T-helper 9 cell (primary cell): ENCODE results near the gene FUT3.
A peak's percentile ranks its signal among the peaks of the same experiment; 100 is the strongest.

Experiments
- DNase-seq: peaks from one replicate; pipeline ENCODE4 v3.0.0-alpha.2; 2020

The FUT3 gene

GRCh38 chr19:5822181-5822844, 28.9 kb downstream of the FUT3 start:
- DNase-seq: no peak

- no peak for DNase-seq
Measured at GRCh38 chr19:5821521-5822180, 29.6 kb downstream of the FUT3 start.

- DNase-seq: no peak
Measured at GRCh38 chr19:5820785-5821184, 30.5 kb downstream of the FUT3 start.

- no peak for DNase-seq
Measured at GRCh38 chr19:5818594-5818993, 32.7 kb downstream of the FUT3 start.

DNA sequence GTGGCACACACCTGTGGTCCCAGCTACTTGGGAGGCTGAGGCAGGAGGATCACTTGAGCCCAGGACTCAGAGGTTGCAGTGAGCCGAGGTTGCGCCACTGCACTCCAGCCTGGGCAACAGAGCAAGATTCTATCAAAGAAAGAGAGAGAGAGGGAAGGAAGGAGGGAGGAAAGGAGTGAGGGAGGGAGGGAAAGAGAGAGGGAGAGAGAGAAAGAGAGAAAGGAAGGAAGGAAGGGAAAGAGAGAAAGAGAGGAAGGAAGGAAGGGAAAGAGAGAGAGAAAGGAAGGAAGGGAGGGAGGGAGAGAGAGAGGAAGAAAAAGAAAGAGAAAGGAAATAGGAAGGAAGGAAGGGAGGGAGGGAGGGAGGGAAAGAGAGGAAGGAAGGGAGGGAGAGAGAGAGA, 34.0 kb downstream of the FUT3 start:
- DNase-seq: no peak

- no peak for DNase-seq
Measured at GRCh38 chr19:5814852-5815246, 36.4 kb downstream of the FUT3 start.

GRCh38 chr19:5814123-5814851, 37.0 kb downstream of the FUT3 start:
- DNase-seq: no peak

DNA sequence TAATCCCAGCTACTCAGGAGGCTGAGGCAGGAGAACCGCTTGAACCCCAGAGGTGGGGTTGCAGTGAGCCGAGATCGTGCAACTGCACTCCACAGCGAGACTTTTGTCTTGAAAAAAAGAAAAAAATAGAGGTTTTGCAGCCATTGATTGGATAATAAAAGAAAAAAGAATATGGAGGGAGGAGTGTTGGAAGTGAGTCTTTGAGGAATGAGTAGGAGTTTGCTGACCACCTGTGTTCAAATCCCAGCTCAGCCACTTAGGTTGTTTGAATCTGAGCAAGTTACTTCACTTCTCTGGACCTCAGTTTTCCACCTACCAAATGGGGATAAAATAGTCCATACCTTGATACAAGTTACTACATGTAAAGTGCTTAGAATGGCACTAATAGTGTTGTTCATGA, 40.1 kb downstream of the FUT3 start:
- DNase-seq: no peak

DNA sequence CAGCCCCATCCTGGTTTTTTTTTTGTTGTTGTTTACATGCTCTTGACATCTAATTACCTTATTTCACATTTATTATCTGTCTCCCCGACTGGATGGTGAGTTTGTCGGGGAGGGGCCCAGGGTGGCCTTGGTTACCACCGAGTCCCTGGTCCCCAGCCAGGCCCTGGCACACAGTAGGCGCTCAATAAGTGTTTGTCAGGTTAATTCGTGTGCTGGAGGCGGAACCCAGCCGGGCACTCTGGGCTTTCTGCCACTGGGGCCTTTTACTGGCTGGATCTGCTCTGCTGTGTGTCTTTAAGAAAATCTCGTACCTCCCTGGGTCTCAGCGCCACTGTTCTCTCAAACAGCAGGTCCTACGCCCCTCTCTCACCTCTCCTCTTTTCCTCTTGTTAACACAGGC, 41.8 kb downstream of the FUT3 start:
- DNase-seq: no peak

- DNase-seq: no peak
Measured at GRCh38 chr19:5809053-5809452, 42.2 kb downstream of the FUT3 start.

- no peak for DNase-seq
Measured at GRCh38 chr19:5808120-5808816, 43.0 kb downstream of the FUT3 start.

DNA sequence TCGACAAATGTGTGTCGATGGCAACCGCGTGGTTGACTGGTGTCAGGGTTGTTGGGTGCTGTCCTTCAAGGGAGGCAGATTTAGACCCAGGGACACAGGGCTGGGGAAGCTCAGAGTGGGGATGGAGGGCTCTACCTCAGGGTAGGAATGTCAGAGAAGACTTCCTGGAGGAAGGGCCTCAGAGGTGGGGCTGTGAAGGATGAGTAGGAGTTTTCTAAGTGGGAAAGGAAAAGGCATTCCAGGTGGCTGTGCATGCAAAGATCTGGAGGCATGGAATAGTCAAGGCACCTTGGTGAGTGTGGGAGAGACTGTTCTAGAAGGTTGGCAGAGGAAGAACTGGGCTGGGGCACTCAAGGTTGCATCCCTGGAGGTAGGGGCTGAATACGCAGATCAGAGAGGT, 44.3 kb downstream of the FUT3 start:
- no peak for DNase-seq

GRCh38 chr19:5806133-5806489, 45.1 kb downstream of the FUT3 start:
- DNase-seq: no peak

GRCh38 chr19:5805462-5806132, 45.7 kb downstream of the FUT3 start:
- DNase-seq: peak; percentile 63

DNA sequence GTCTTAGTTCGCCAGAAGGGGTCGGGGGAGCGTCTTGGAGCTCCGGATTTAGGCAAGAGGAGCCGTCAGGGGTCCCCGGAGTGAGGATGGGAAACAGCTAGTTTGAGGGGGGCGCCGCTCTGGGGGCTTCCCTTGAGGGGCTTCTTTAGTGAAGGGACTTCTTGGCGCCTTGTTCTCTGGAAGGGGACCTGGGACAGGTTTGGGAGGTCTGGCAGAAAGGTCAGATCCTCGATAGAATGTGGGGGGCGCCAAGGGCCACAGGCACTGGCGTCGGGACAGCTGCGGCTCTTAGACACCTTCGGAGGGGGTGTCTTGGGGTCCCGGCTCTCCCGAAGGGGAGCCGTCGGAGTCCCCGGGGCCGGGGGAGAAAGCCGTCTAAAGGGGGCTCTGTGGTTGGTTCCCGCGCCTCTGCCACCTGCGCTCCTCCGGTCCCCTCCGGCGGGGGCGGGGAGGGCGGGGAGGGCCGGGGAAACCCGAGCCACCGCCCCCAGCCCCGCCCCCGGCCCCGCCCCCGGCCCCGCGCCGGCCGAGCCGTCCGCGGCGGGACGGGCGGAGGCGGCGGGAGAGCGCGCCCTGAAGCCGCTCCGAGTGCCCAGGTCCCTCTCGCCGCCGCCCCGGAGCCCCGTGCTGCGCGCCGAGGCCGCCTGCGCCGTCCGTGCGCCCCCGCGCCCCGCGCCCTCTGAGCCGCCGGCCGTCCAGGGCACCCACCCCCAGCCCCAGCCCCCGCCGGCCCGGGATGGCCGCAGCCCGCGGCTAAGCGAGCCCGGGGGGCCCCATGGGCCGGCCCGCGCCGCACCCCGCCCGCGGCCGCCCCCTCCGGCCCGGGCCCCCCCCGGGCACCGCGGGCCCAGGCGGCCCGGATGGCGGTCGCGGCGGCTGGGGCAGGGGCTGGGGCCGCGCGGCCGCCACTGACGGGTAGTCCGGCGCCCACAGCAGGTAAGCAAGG, 46.5 kb downstream of the FUT3 start, which contains the start of gene NRTN:
NRTN (plus strand) TSS at position 552 of the 946 bp plus-strand sequence. CDS start 19,099 bp downstream, outside the sequence.
- peak; percentile 57 for DNase-seq

DNA sequence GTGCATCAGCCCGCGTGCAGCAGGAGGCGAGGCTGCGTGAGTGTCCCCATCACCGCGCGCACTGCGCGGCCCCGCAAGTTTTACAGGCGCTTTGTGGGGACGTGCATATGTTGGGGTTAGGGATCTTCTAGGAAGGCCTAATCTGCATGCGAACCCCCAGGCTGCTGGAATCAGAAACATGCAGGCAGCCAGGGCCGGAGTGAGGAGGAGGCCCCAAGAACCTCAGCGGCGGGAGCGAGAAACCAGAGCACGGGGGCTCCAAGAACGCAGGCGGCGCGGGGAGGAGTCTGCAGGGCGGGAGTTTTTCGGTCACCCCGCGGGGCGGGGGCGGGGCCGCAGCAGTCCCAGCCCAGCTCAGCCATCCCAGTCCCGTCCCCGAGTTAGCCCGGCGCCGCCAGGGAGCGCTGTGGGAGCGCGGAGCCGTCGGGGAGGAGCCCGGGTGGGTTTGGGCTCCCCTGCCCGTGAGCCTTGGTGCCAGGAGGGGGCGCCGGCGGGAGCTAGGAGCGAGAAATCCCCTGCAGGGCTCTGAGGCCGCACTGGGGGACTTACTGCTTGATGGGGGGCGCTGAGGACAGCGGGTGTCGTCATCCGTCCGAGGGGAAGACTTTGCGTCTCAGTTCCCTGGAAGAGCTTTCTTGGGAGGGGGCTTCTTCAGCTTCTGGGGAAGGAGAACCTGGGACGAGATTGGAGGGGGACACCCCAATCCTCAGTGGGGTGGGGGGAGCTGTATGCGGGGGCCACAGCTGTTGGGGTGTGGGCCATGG, 47.3 kb downstream of the FUT3 start:
- peak; percentile 94 for DNase-seq

GRCh38 chr19:5803441-5803751, 47.9 kb downstream of the FUT3 start:
- no peak for DNase-seq

GRCh38 chr19:5801796-5802619, 49.2 kb downstream of the FUT3 start:
- DNase-seq: no peak

GRCh38 chr19:5800361-5801270, 50.6 kb downstream of the FUT3 start:
- no peak for DNase-seq
